HEK293T (cell line): ENCODE results near the gene CD52.
A peak's percentile ranks its signal among the peaks of the same experiment; 100 is the strongest.

Experiments
- CTCF ChIA-PET: fragments of 350-600 bp; formaldehyde crosslinking; extraction: SDS; loops from one replicate; lab custom pipeline; 2021; ENCODE audit warnings: antibody characterized with exemption, inconsistent platforms; lab: Yijun Ruan, JAX
- POLR2A ChIA-PET: fragments of 350-600 bp; formaldehyde crosslinking; extraction: SDS; loops from one replicate; lab custom pipeline; 2020; ENCODE audit warnings: antibody characterized with exemption, inconsistent platforms; lab: Yijun Ruan, JAX
- DNase-seq: peaks from one replicate; pipeline ENCODE4 v3.0.0; 2012; ENCODE audit warnings: mixed read lengths; ENCODE audit errors: extremely low spot score
- ARNT ChIP-seq: fragments of 450-650 bp; IDR thresholded peaks from 2 replicates; pipeline ENCODE4 v1.6.1; 2017; ENCODE audit warnings: mild to moderate bottlenecking
- BHLHE40 ChIP-seq: fragments of 450-650 bp; IDR thresholded peaks from 2 replicates; pipeline ENCODE4 v1.6.1; 2016; ENCODE audit warnings: mild to moderate bottlenecking, moderate library complexity, borderline replicate concordance
- CTBP1 ChIP-seq: fragments of 450-650 bp; IDR thresholded peaks from 2 replicates; pipeline ENCODE4 v1.6.1; 2016; ENCODE audit warnings: borderline replicate concordance
- ELF4 ChIP-seq: fragments of 450-650 bp; IDR thresholded peaks from 2 replicates; pipeline ENCODE4 v1.6.1; 2017; ENCODE audit warnings: antibody characterized with exemption
- FOXA1 ChIP-seq: fragments of 450-650 bp; IDR thresholded peaks from 2 replicates; pipeline ENCODE4 v1.6.1; 2016; ENCODE audit warnings: mild to moderate bottlenecking
- FOXK2 ChIP-seq: fragments of 450-650 bp; IDR thresholded peaks from 2 replicates; pipeline ENCODE4 v1.6.1; 2016; ENCODE audit warnings: mild to moderate bottlenecking
- FOXM1 ChIP-seq: fragments of 450-650 bp; IDR thresholded peaks from 2 replicates; pipeline ENCODE4 v1.6.1; 2017; ENCODE audit warnings: mild to moderate bottlenecking, borderline replicate concordance
- HDGF ChIP-seq: fragments of 450-650 bp; IDR thresholded peaks from 2 replicates; pipeline ENCODE4 v1.6.1; 2017; ENCODE audit warnings: antibody characterized with exemption, borderline replicate concordance
- L3MBTL2 ChIP-seq: fragments of 450-650 bp; conservative IDR thresholded peaks from 2 replicates; pipeline ENCODE4 v1.6.1; 2016; ENCODE audit warnings: mild to moderate bottlenecking
- LEF1 ChIP-seq: fragments of 450-650 bp; IDR thresholded peaks from 2 replicates; pipeline ENCODE4 v1.6.1; 2017; ENCODE audit warnings: mild to moderate bottlenecking, borderline replicate concordance
- NFRKB ChIP-seq: fragments of 450-650 bp; IDR thresholded peaks from 2 replicates; pipeline ENCODE4 v1.6.1; 2016; ENCODE audit warnings: mild to moderate bottlenecking, moderate library complexity
- SP1 ChIP-seq: fragments of 450-650 bp; IDR thresholded peaks from 2 replicates; pipeline ENCODE4 v1.6.1; 2017
- SUZ12 ChIP-seq: fragments of 450-650 bp; IDR thresholded peaks from 2 replicates; pipeline ENCODE4 v1.6.1; 2016; ENCODE audit warnings: mild to moderate bottlenecking
- TARDBP ChIP-seq: fragments of 450-650 bp; IDR thresholded peaks from 2 replicates; pipeline ENCODE4 v1.6.1; 2016
- ZNF384 ChIP-seq: fragments of 450-650 bp; IDR thresholded peaks from 2 replicates; pipeline ENCODE4 v1.6.1; 2016
- TF ChIP-seq, protein P1 (sequence below): fragments of 450-650 bp; IDR thresholded peaks from 2 replicates; pipeline ENCODE4 v1.6.1; 2016

Gene CD52

GRCh38 chr1:26279456-26280332 lies 38.1 kb upstream of the CD52 start, which contains the start of gene SH3BGRL3:
TSS of gene SH3BGRL3 (plus strand) at chr1:26280086. CDS start at chr1:26280156, 70 bp downstream.
- ChIA-PET POLR2A (interaction anchor here (0.7 to 1.1 kb wide), 4 partner anchors 13 to 130 kb away, joined by 3 read pairs; no protein-coding TSS in a partner anchor), CTCF (interaction anchor here (1.0 to 1.7 kb wide), 6 partner anchors 9 to 137 kb away, joined by 3 to 8 read pairs (median 4); partner anchors contain the start of gene CD52)
- peak; percentile 79 for DNase-seq
- TF ChIP-seq L3MBTL2 (peak; percentile 86), HDGF (no peak)

DNA sequence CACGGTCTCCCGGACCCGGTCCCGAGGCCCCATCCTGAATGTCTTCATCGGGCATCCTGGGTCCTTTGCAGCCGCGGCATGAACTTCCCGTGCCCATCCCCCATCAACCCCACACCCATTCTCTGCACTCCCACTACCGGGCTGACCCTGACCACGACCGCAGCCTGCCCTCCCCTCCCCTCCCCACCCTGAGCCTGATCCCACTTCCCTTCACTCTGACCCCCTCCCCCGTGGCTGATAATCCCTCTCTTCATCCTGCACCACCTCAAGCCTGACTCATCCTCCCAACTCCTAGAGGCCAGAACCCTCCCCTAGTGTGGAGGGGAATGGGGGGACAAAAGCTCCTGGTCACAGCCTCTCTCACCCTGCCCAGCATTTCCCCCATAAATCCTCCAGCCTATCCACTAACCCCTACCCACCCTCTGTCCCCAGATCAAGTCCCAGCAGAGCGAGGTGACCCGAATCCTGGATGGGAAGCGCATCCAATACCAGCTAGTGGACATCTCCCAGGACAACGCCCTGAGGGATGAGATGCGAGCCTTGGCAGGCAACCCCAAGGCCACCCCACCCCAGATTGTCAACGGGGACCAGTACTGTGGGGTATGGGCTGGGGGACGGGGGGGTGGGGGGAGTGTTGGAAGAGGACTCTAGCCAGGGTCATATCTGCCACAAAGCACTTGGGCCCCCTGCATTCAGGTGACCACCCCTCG lies 37.3 kb upstream of the CD52 start:
- CTCF ChIA-PET: interaction anchor here (1.1 to 1.4 kb wide), 3 partner anchors 8 to 84 kb away, joined by 3 to 5 read pairs (median 4); no protein-coding TSS in a partner anchor
- no peak for DNase-seq
- no peak for TF ChIP-seq ARNT
- 0 out of 2 replicates have a peak, but pooled peaks have one; percentile 13 for TF ChIP-seq L3MBTL2
- POLR2A ChIA-PET: interaction anchor here (0.7 kb wide), 2 partner anchors 34 to 106 kb away, joined by 3 read pairs; no protein-coding TSS in a partner anchor

- ChIA-PET POLR2A (interaction anchor here (0.6 kb wide), 1 partner anchor 1494 kb away, joined by 3 read pairs; no protein-coding TSS in a partner anchor), CTCF (interaction anchor here (0.8 to 1.4 kb wide), 2 partner anchors 82 to 136 kb away, joined by 4 read pairs; no protein-coding TSS in a partner anchor)
- TF ChIP-seq SP1 (no peak), FOXA1 (no peak), CTBP1 (no peak), TARDBP (no peak), HDGF (no peak), NFRKB (no peak), BHLHE40 (no peak), ZNF384 (no peak), FOXK2 (no peak), FOXM1 (no peak), ARNT (no peak), L3MBTL2 (no peak)
- TF ChIP-seq, protein P1, sequence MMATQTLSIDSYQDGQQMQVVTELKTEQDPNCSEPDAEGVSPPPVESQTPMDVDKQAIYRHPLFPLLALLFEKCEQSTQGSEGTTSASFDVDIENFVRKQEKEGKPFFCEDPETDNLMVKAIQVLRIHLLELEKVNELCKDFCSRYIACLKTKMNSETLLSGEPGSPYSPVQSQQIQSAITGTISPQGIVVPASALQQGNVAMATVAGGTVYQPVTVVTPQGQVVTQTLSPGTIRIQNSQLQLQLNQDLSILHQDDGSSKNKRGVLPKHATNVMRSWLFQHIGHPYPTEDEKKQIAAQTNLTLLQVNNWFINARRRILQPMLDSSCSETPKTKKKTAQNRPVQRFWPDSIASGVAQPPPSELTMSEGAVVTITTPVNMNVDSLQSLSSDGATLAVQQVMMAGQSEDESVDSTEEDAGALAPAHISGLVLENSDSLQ: no peak
- no peak for DNase-seq
These were observed 36.4 kb upstream of the CD52 start for GRCh38 chr1:26281091-26281958.

DNA sequence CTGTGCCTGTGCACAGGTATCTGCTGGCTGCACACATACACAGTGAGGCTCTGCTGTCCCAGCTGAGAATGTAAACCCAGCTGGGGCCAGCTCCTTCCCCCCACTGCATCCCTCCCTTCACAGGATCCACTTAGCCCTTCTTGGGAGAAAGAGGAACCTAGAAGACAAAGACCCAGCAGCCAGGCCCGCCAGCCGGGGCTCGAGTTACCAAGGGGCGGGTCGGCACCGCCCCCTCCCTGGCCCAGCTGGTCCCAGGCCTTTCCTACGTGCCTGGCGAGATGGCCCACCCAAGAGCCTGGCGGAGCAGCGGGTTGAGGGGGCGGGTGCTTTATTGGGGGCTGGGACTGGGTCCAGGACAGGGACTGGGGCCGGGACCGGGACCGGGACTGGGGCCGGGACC lies 35.8 kb upstream of the CD52 start:
- TF ChIP-seq NFRKB (no peak), LEF1 (no peak), CTBP1 (no peak), TARDBP (no peak), HDGF (no peak), ELF4 (no peak), SUZ12 (no peak), SP1 (no peak), FOXM1 (no peak), FOXA1 (no peak), BHLHE40 (no peak), ZNF384 (no peak), ARNT (no peak), L3MBTL2 (no peak), FOXK2 (no peak)
- TF ChIP-seq, protein P1: no peak
- ChIA-PET CTCF (interaction anchor here (0.8 to 1.4 kb wide), 2 partner anchors 82 to 135 kb away, joined by 4 read pairs; no protein-coding TSS in a partner anchor), POLR2A (interaction anchor here (0.6 kb wide), 1 partner anchor 1494 kb away, joined by 3 read pairs; no protein-coding TSS in a partner anchor)
- DNase-seq: no peak

- POLR2A ChIA-PET: no interaction called here
- CTCF ChIA-PET: interaction anchor here (0.8 to 4.0 kb wide), 2 partner anchors 38 to 134 kb away, joined by 4 to 55 read pairs; no protein-coding TSS in a partner anchor
- TF ChIP-seq FOXK2 (no peak), FOXM1 (no peak), NFRKB (no peak), ARNT (no peak), SUZ12 (no peak), LEF1 (no peak), SP1 (no peak), ELF4 (no peak), FOXA1 (no peak), HDGF (no peak), CTBP1 (no peak), L3MBTL2 (no peak)
These were observed 35.3 kb upstream of the CD52 start for GRCh38 chr1:26282401-26282918.

More at GRCh38 chr1:26282401-26282918, 35.3 kb upstream of the CD52 start:
- no peak for DNase-seq
